NK-92 treated with Interleukin-12 subunit alpha and Interleukin-12 subunit beta, amount 100 ng/mL, for 24 hours (cell line): Measurements from ENCODE around the gene IPMK.
"Not testable (repeated sequence)": the region's sequence is repeated elsewhere in the genome, so short reads cannot be mapped to it uniquely, and the experiment has no call there.

Experiments used
- DNase-seq: peaks from one replicate; lab custom pipeline; 2025; lab: John Stamatoyannopoulos, UW

Gene IPMK

GRCh38 chr10:58266826-58267712 lies 625 bp downstream of the IPMK start:
- peak; percentile 10 for DNase-seq

GRCh38 chr10:58266003-58266825 lies 1.5 kb downstream of the IPMK start:
- DNase-seq: no peak

GRCh38 chr10:58265249-58265648 lies 2.4 kb downstream of the IPMK start:
- DNase-seq: no peak

- no peak for DNase-seq
Measured at GRCh38 chr10:58264780-58265179, 2.9 kb downstream of the IPMK start.

DNA sequence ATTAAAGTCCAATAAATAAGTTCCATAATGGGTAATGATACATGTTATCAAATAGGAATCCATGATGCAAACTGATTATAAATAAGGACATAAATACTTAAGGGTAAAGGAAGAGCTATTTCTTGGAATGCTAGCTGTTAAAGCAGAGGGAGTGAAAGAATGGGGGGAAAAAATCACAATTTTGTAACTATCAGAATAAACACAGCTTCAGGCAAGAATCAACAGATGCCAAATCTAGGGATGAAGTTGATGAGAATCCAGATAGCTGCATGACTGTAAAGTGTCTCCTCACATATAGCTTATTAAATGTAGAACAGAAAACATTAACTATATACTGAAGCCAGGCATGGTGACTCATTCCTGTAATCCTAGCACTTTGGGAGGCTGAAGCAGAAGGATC lies 4.9 kb downstream of the IPMK start:
- DNase-seq: no peak

DNA sequence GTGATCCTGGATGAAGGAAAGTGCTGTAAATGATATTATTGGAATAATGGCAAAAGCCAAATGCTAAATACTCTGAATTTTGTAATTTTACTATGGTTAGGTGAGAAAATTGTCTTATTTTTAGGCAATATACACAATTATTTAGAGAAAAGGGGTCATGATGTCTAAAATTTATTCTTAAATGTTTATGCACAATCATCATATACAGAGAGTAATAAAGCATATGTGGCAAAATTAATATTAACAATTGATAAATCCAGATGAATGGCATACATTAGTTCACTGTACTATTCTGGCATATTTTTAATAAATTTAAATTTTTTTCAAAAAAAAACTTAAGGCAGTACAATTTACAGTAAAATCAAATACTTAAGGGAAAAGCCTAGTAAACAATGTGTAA lies 7.4 kb downstream of the IPMK start:
- DNase-seq: no peak

DNA sequence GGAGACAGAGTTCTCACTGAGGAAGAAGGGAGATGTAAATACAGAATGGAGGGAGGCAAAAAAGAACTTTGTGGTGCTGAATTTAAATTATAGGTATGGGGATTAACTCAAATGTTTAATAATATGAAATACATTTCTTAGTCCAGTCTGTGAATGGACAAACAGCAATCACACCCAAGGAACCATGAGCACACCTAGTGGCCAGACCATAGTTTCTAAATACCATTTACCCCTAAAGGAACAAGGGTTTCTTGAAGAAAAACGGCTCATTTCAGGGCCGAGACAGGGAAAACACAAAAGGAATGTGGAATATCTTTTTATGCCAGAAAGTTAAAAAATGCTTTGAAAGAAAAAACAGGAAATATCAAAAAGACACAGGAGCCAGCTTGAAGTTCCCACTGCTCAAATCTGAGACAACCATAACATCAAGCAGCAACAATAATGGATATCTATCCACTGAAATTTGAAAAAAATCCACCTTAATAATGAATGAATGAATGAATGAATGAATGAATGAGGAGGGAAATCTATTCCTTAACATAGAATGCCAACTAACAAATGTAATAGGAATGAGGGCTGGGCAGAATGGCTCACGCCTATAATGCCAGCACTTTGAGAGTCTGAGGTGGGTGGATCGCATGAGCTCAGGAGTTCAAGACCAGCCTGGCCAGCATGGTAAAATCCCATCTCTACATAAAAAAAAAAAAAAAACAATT lies 8.6 kb downstream of the IPMK start:
- DNase-seq: no peak

DNA sequence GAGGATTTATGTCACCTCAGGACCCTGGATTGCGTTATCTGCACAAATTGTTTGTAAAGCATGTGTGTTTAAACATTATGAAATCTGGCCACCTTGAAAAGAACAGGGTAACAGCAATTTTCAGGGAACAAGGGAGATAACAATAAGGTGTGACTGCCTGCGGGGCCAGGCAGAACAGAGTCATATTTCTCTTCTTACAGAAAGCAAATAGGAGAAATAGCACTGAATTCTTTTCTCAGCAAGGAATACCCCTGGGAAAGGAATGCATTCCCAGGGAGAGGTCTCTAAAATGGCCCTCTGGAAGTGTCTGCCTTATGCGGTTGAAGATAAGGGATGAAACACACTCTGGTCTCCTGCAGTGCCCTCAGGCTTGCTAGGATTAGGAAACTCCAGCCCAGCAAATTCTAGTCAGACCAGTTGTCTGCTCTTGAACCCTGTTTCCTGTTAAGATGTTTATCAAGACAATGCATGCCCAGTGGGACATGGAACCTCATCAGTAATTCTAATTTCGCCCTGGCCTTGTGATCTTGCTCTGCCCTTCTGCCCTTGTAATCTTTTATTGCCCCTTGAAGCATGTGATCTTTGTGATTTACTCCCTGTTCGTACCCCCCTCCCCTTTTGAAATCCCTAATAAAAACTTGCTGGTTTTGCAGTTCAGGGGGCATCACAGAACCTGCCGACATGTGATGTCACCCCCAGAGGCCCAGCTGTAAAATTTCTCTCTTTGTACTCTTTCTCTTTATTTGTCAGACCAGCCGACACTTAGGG lies 11.5 kb downstream of the IPMK start:
- DNase-seq: not testable (repeated sequence)

GRCh38 chr10:58254644-58255043 lies 13.1 kb downstream of the IPMK start:
- DNase-seq: no peak

- DNase-seq: no peak
Measured at GRCh38 chr10:58253184-58253583, 14.5 kb downstream of the IPMK start.

GRCh38 chr10:58244666-58245065 lies 23.0 kb downstream of the IPMK start:
- not testable (repeated sequence) for DNase-seq

- DNase-seq: not testable (repeated sequence)
Measured at GRCh38 chr10:58244242-58244641, 23.5 kb downstream of the IPMK start.

- DNase-seq: not testable (repeated sequence)
Measured at GRCh38 chr10:58243801-58244200, 23.9 kb downstream of the IPMK start.

GRCh38 chr10:58243269-58243668 lies 24.4 kb downstream of the IPMK start:
- no peak for DNase-seq

- DNase-seq: no peak
Measured at GRCh38 chr10:58241346-58241745, 26.3 kb downstream of the IPMK start.

DNA sequence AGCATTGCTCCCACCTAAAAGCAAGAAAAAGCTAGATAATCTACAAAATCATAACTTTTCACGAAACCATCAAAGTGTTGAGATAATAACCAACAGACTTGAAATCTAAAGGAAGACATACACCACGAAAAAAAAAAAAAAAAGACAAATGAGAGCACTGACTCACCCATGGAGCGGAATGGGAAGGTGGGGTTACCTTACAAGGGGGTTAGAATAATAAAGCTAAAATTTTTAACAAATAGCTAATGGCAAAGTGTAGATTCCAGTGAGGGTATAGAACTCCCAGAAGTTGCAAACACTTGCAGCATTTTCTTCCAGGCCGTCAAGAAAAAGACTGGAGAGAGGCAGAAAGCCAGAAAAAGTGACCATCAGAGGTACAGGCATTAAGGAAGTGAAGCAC lies 27.2 kb downstream of the IPMK start:
- DNase-seq: no peak

DNA sequence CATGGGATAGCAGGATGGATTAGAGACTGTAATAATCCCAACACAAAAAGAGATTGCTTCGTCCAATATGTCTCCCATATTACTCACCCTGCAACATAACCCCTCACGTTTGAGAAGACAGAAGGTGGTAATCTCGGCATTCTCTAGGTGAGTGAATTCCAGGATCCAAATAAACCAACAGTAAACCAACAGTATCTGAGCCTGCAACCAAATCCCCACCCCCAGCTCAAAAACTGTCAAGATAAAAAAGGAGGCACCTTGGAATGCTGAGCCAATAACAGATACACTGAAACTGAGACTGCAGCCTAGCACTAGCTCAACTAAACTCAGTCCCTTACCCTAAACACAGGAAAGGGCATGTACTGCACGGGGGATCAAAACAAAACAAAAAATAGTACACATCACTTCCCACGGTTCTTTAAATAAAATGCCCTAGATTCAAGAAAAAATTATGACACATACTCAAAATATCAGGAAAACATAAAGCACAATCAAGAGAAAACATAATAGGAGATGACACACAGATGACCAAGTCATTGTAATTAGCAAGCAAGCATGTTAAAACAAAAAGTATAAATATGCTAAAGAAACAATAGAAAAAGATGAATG lies 28.0 kb downstream of the IPMK start:
- no peak for DNase-seq

- no peak for DNase-seq
Measured at GRCh38 chr10:58237014-58237834, 30.5 kb downstream of the IPMK start.

DNA sequence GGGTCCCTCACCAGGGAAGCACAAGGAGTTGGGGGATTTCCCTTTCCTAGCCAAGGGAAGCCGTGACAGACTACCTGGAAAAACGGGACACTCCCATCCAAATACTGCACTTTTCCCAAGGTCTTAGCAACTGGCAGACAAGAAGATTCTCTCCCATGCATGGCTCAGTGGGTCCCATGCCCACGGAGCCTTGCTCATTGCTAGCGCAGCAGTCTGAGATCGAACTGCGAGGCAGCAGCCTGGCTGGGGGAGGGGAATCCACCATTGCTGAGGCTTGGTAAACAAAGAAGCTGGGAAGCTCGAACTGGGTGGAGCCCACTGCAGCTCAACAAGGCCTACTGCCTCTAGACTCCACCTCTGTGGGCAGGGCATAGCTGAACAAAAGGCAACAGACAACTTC lies 37.8 kb downstream of the IPMK start:
- DNase-seq: not testable (repeated sequence)

DNA sequence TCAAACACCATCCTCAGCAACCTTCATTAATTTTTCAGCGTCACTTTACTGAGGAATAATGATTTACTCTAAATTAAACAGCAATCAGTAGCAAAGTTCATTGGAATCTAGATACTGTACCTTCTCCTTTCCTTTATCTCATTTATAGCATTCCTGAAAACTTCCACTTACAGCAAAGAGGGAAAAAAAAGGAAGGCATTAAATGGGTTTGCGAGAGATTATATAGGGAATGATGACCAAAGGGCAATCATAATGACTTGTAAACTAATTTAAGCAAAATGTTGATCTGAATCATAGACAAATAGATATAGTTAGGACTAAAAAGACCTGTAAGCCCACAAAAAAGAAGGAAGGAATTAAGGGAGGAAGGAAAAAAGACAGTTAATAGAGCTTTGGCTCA lies 42.0 kb downstream of the IPMK start:
- no peak for DNase-seq
